ENCODE data around the gene RIN1.

GRCh38 chr11:66363187-66363601 is 27.0 kb upstream of the RIN1 start:
- no peak for TF ChIP-seq CTCF (IDR thresholded peaks at IDR 0.05)
- no peak for TF ChIP-seq EZH2 (IDR thresholded peaks at IDR 0.05; ENCODE audit: borderline replicate concordance, insufficient read depth, low read depth, low read length, poor library complexity, severe bottlenecking)
